ENCODE results near the gene XPNPEP3. TPM values are rescaled to one million over a fixed set of nuclear protein-coding genes. Genes with fewer than 3 reads are reported as not detected.
"Not testable (repeated sequence)": the region's sequence is repeated elsewhere in the genome, so short reads cannot be mapped to it uniquely, and the experiment has no call there.

The XPNPEP3 gene
- total RNA-seq, 1 donor = 17.4 TPM

GRCh38 chr22:40862013-40862412 is 5.1 kb downstream of the XPNPEP3 start, which contains the start of gene DNAJB7:
Gene DNAJB7 (minus strand): TSS chr22:40862113. CDS start chr22:40861994, 119 bp downstream.
- H3K4me3 ChIP-seq (ENCODE audit: low read depth, low read length) = no peak within 1 kb of the TSS
- DNase-seq (ENCODE audit: low read depth) = no peak

GRCh38 chr22:40862537-40862936 is 5.6 kb downstream of the XPNPEP3 start:
- H3K4me3 ChIP-seq (ENCODE audit: low read depth, low read length) = no peak overlapping the region
- no peak for DNase-seq (ENCODE audit: low read depth)
- no peak for TF ChIP-seq CTCF (IDR thresholded peaks at IDR 0.05; ENCODE audit: insufficient read depth, low read length)

More at GRCh38 chr22:40862013-40862412, 5.1 kb downstream of the XPNPEP3 start, which contains the start of gene DNAJB7:
- TF ChIP-seq CTCF (IDR thresholded peaks at IDR 0.05; ENCODE audit: insufficient read depth, low read length) = no peak

- no peak for TF ChIP-seq CTCF (IDR thresholded peaks at IDR 0.05; ENCODE audit: insufficient read depth, low read length)
- no peak for DNase-seq (ENCODE audit: low read depth)
- H3K4me3 ChIP-seq (ENCODE audit: low read depth, low read length) = no peak overlapping the region
These were observed 10.2 kb downstream of the XPNPEP3 start for GRCh38 chr22:40867109-40867508.

GRCh38 chr22:40868379-40868778 is 11.4 kb downstream of the XPNPEP3 start:
- not testable (repeated sequence) for DNase-seq (ENCODE audit: low read depth)

GRCh38 chr22:40874016-40874415 is 17.1 kb downstream of the XPNPEP3 start:
- TF ChIP-seq CTCF (IDR thresholded peaks at IDR 0.05; ENCODE audit: insufficient read depth, low read length) = no peak
- DNase-seq (ENCODE audit: low read depth) = no peak
- no peak overlapping the region for H3K4me3 ChIP-seq (ENCODE audit: low read depth, low read length)

More at GRCh38 chr22:40868379-40868778, 11.4 kb downstream of the XPNPEP3 start:
- not testable (repeated sequence) for H3K4me3 ChIP-seq (ENCODE audit: low read depth, low read length)

- no peak overlapping the region for H3K4me3 ChIP-seq (ENCODE audit: low read depth, low read length)
- TF ChIP-seq CTCF (IDR thresholded peaks at IDR 0.05; ENCODE audit: insufficient read depth, low read length) = no peak
- DNase-seq (ENCODE audit: low read depth) = no peak
These were observed 18.2 kb downstream of the XPNPEP3 start for GRCh38 chr22:40875111-40875510.

GRCh38 chr22:40876907-40877306 is 20.0 kb downstream of the XPNPEP3 start:
- DNase-seq (ENCODE audit: low read depth) = no peak
- no peak overlapping the region for H3K4me3 ChIP-seq (ENCODE audit: low read depth, low read length)
- TF ChIP-seq CTCF (IDR thresholded peaks at IDR 0.05; ENCODE audit: insufficient read depth, low read length) = no peak

Data from fibroblast of the aortic adventitia (primary cell).